Activated CD4-positive, alpha-beta T cell treated with anti-CD3 and anti-CD28 coated beads for 36 hours (primary cell): ENCODE results near the gene ADD3. TPM values are rescaled to one million over a fixed set of nuclear protein-coding genes. Genes with fewer than 3 reads are reported as not detected.

ENCODE experiments used
- ATAC-seq: fragments of 200-7000 bp; cut with Tn5 transposase; one replicate; pipeline ENCODE4 v1.10.0; 2021; ENCODE audit warnings: mild to moderate bottlenecking, moderate library complexity
- CTCF ChIA-PET: fragments of 350-600 bp; sonication (Branson Sonifier 250); formaldehyde crosslinking; loops from one replicate; lab custom pipeline; 2021; ENCODE audit warnings: antibody characterized with exemption; lab: Charles Lee
- POLR2A ChIA-PET: fragments of 350-600 bp; sonication (Branson Sonifier 250); formaldehyde crosslinking; loops from one replicate; lab custom pipeline; 2021; ENCODE audit warnings: antibody characterized with exemption, inconsistent platforms; lab: Charles Lee
- DNase-seq: peaks from one replicate; pipeline ENCODE4 v3.0.0-alpha.2; 2020
- H3K27ac Mint-ChIP-seq: one replicate; pipeline ENCODE4 v1.8.0; 2021; ENCODE audit warnings: mixed read lengths
- H3K27me3 Mint-ChIP-seq: one replicate; pipeline ENCODE4 v1.8.0; 2021; ENCODE audit warnings: mixed read lengths
- H3K36me3 Mint-ChIP-seq: one replicate; pipeline ENCODE4 v1.8.0; 2021; ENCODE audit warnings: low read depth, mixed read lengths
- H3K4me1 Mint-ChIP-seq: one replicate; pipeline ENCODE4 v1.8.0; 2021; ENCODE audit warnings: mixed read lengths
- H3K4me3 Mint-ChIP-seq: one replicate; pipeline ENCODE4 v1.8.0; 2021; ENCODE audit warnings: mild to moderate bottlenecking, moderate library complexity, mixed read lengths
- H3K9me3 Mint-ChIP-seq: one replicate; pipeline ENCODE4 v1.8.0; 2021; ENCODE audit warnings: low read depth, mixed read lengths
- intact Hi-C, 2 experiments: fragments of 100-400 bp; cut with DNase I in 1 of 2; cut with micrococcal nuclease in 1 of 2; formaldehyde crosslinking; loops; one replicate each; pipeline versions ENCODE4 v1.14.2 to v1.15.1; 2022 to 2024; cut with DNase I, micrococcal nuclease
- total RNA-seq, 2 experiments: library from RNA; stranded (reverse); gene quantifications; one replicate each; pipeline ENCODE4 v1.2.3, GENCODE V29; 2021

ADD3 gene
- total RNA-seq, 2 experiments from 2014 or later, result 72.5 to 101 TPM

- Mint-ChIP-seq H3K4me1 (peaks cover 89% of the 10 kb centered on the region), H3K27me3 (no peaks in the 10 kb centered on the region), H3K36me3 (peaks cover 7% of the 10 kb centered on the region), H3K9me3 (peaks cover 3% of the 10 kb centered on the region), H3K27ac (peak overlapping the region; percentile 88), H3K4me3 (peak overlapping the region; percentile 26)
- ChIA-PET CTCF (interaction anchor here (0.7 to 3.9 kb wide), 9 partner anchors 12 to 447 kb away, joined by 3 to 13 read pairs (median 3); no protein-coding TSS in a partner anchor), POLR2A (no interaction called here)
- intact Hi-C loops, result loop anchor here in 1 of 2 experiments (2.0 kb wide), 1 partner anchor 55 kb away; no protein-coding TSS in a partner anchor
- ATAC-seq, result no peak
- no peak for DNase-seq
Observed at GRCh38 chr10:110081911-110082310, 74.1 kb downstream of the ADD3 start.

GRCh38 chr10:110083884-110084283 is 76.1 kb downstream of the ADD3 start:
- H3K4me1 Mint-ChIP-seq, result peaks cover 88% of the 10 kb centered on the region
- H3K4me3 Mint-ChIP-seq, result no peak overlapping the region
- POLR2A ChIA-PET, result interaction anchor here (0.7 kb wide), 1 partner anchor 26 kb away, joined by 3 read pairs; no protein-coding TSS in a partner anchor

GRCh38 chr10:110087682-110088081 is 79.9 kb downstream of the ADD3 start:
- ChIA-PET POLR2A (no interaction called here), CTCF (interaction anchor here (1.2 to 2.2 kb wide), 3 partner anchors 11 to 50 kb away, joined by 4 to 7 read pairs (median 4); no protein-coding TSS in a partner anchor)
- Mint-ChIP-seq H3K36me3 (peaks cover 20% of the 10 kb centered on the region), H3K4me1 (peaks cover 83% of the 10 kb centered on the region), H3K9me3 (peaks cover 3% of the 10 kb centered on the region), H3K27ac (peak overlapping the region; percentile 59), H3K4me3 (no peak overlapping the region), H3K27me3 (no peaks in the 10 kb centered on the region)
- ATAC-seq, result no peak
- intact Hi-C loops, result loop anchor here (2.0 kb wide), 1 partner anchor 13 kb away; no protein-coding TSS in a partner anchor
- no peak for DNase-seq

More at GRCh38 chr10:110083884-110084283, 76.1 kb downstream of the ADD3 start:
- Mint-ChIP-seq H3K36me3 (peaks cover 7% of the 10 kb centered on the region), H3K27me3 (no peaks in the 10 kb centered on the region), H3K9me3 (peaks cover 3% of the 10 kb centered on the region), H3K27ac (peak overlapping the region; percentile 69)
- DNase-seq, result no peak
- intact Hi-C loops, result no loop called here
- CTCF ChIA-PET, result interaction anchor here (0.7 to 3.9 kb wide), 7 partner anchors 9 to 105 kb away, joined by 3 to 13 read pairs (median 4); no protein-coding TSS in a partner anchor
- no peak for ATAC-seq

GRCh38 chr10:110088367-110089104 is 80.8 kb downstream of the ADD3 start:
- Mint-ChIP-seq H3K4me1 (peaks cover 80% of the 10 kb centered on the region), H3K36me3 (peaks cover 17% of the 10 kb centered on the region), H3K9me3 (no peaks in the 10 kb centered on the region), H3K27ac (no peak overlapping the region), H3K4me3 (no peak overlapping the region), H3K27me3 (no peaks in the 10 kb centered on the region)
- ChIA-PET POLR2A (no interaction called here), CTCF (interaction anchor here (0.8 to 2.2 kb wide), 6 partner anchors 8 to 131 kb away, joined by 3 to 7 read pairs (median 4); no protein-coding TSS in a partner anchor)
- intact Hi-C loops, result no loop called here
- no peak for DNase-seq
- ATAC-seq, result no peak

GRCh38 chr10:110091830-110092229 is 84.0 kb downstream of the ADD3 start:
- ATAC-seq, result peak; percentile 21
- intact Hi-C loops, result no loop called here
- no peak overlapping the region for H3K27ac Mint-ChIP-seq
- DNase-seq, result no peak
- ChIA-PET CTCF (no interaction called here), POLR2A (no interaction called here)
- H3K4me3 Mint-ChIP-seq, result no peak overlapping the region
- peaks cover 12% of the 10 kb centered on the region for H3K36me3 Mint-ChIP-seq
- H3K4me1 Mint-ChIP-seq, result peaks cover 79% of the 10 kb centered on the region
- no peaks in the 10 kb centered on the region for H3K9me3 Mint-ChIP-seq
- no peaks in the 10 kb centered on the region for H3K27me3 Mint-ChIP-seq

GRCh38 chr10:110093722-110094121 is 85.9 kb downstream of the ADD3 start:
- peaks cover 72% of the 10 kb centered on the region for H3K4me1 Mint-ChIP-seq
- no peak overlapping the region for H3K27ac Mint-ChIP-seq
- H3K36me3 Mint-ChIP-seq, result peaks cover 12% of the 10 kb centered on the region
- H3K9me3 Mint-ChIP-seq, result no peaks in the 10 kb centered on the region
- H3K27me3 Mint-ChIP-seq, result no peaks in the 10 kb centered on the region
- DNase-seq (no peak), ATAC-seq (no peak)
- H3K4me3 Mint-ChIP-seq, result no peak overlapping the region
- POLR2A ChIA-PET, result no interaction called here
- CTCF ChIA-PET, result interaction anchor here (0.8 to 1.1 kb wide), 3 partner anchors 10 to 197 kb away, joined by 3 to 4 read pairs (median 4); no protein-coding TSS in a partner anchor
- intact Hi-C loops, result no loop called here

GRCh38 chr10:110094786-110095185 is 87.0 kb downstream of the ADD3 start:
- CTCF ChIA-PET, result interaction anchor here (0.9 to 2.7 kb wide), 5 partner anchors 11 to 103 kb away, joined by 3 to 13 read pairs (median 4); no protein-coding TSS in a partner anchor
- H3K4me1 Mint-ChIP-seq, result peaks cover 73% of the 10 kb centered on the region
- no peak overlapping the region for H3K27ac Mint-ChIP-seq
- POLR2A ChIA-PET, result no interaction called here
- no peak overlapping the region for H3K4me3 Mint-ChIP-seq
- no peaks in the 10 kb centered on the region for H3K9me3 Mint-ChIP-seq
- intact Hi-C loops, result no loop called here
- H3K27me3 Mint-ChIP-seq, result no peaks in the 10 kb centered on the region
- ATAC-seq (no peak), DNase-seq (no peak)
- peaks cover 14% of the 10 kb centered on the region for H3K36me3 Mint-ChIP-seq

- ATAC-seq (peak; percentile 78), DNase-seq (peak; percentile 32)
- Mint-ChIP-seq H3K27me3 (no peaks in the 10 kb centered on the region), H3K27ac (peak overlapping the region; percentile 84), H3K4me3 (peak overlapping the region; percentile 2), H3K4me1 (peaks cover 71% of the 10 kb centered on the region), H3K9me3 (no peaks in the 10 kb centered on the region), H3K36me3 (peaks cover 18% of the 10 kb centered on the region)
- intact Hi-C loops, result loop anchor here (1.0 to 5.0 kb wide), 5 partner anchors 15 to 179 kb away; partner anchors contain the start of gene XPNPEP1 (in 1 of the 2)
- ChIA-PET POLR2A (interaction anchor here (0.8 kb wide), 1 partner anchor 24 kb away, joined by 11 read pairs; no protein-coding TSS in a partner anchor), CTCF (interaction anchor here (0.6 to 1.0 kb wide), 3 partner anchors 30 to 56 kb away, joined by 3 read pairs; no protein-coding TSS in a partner anchor)
Observed at GRCh38 chr10:110101464-110102144, 93.8 kb downstream of the ADD3 start.

- peaks cover 70% of the 10 kb centered on the region for H3K4me1 Mint-ChIP-seq
- no peaks in the 10 kb centered on the region for H3K27me3 Mint-ChIP-seq
- peak overlapping the region; percentile 72 for H3K27ac Mint-ChIP-seq
- POLR2A ChIA-PET, result no interaction called here
- H3K9me3 Mint-ChIP-seq, result no peaks in the 10 kb centered on the region
- ATAC-seq (no peak), DNase-seq (no peak)
- no peak overlapping the region for H3K4me3 Mint-ChIP-seq
- intact Hi-C loops, result loop anchor here (5.0 kb wide), 2 partner anchors 37 to 182 kb away; partner anchors contain the start of gene XPNPEP1 (in 1 of the 2)
- CTCF ChIA-PET, result interaction anchor here (0.8 to 3.6 kb wide), 5 partner anchors 10 to 455 kb away, joined by 3 to 19 read pairs (median 3); no protein-coding TSS in a partner anchor
- peaks cover 25% of the 10 kb centered on the region for H3K36me3 Mint-ChIP-seq
Observed at GRCh38 chr10:110103921-110104461, 96.2 kb downstream of the ADD3 start.

GRCh38 chr10:110105873-110106272 is 98.1 kb downstream of the ADD3 start:
- Mint-ChIP-seq H3K9me3 (no peaks in the 10 kb centered on the region), H3K4me3 (no peak overlapping the region), H3K4me1 (peaks cover 69% of the 10 kb centered on the region), H3K36me3 (peaks cover 29% of the 10 kb centered on the region), H3K27ac (no peak overlapping the region), H3K27me3 (no peaks in the 10 kb centered on the region)
- DNase-seq (no peak), ATAC-seq (no peak)
- intact Hi-C loops, result no loop called here
- ChIA-PET POLR2A (no interaction called here), CTCF (interaction anchor here (1.0 to 3.6 kb wide), 4 partner anchors 11 to 131 kb away, joined by 4 to 19 read pairs (median 4); no protein-coding TSS in a partner anchor)
